HG03066 (cell line): ENCODE measurements around the gene A2ML1.
"Not testable (repeated sequence)": the region's sequence is repeated elsewhere in the genome, so short reads cannot be mapped to it uniquely, and the experiment has no call there.

Experiments
- ATAC-seq: cut with Tn5 transposase; IDR thresholded peaks from one replicate; pipeline ENCODE4 v1.9.1; 2021; ENCODE audit warnings: low read depth; ENCODE audit not compliant: unreplicated experiment

A2ML1 gene

DNA sequence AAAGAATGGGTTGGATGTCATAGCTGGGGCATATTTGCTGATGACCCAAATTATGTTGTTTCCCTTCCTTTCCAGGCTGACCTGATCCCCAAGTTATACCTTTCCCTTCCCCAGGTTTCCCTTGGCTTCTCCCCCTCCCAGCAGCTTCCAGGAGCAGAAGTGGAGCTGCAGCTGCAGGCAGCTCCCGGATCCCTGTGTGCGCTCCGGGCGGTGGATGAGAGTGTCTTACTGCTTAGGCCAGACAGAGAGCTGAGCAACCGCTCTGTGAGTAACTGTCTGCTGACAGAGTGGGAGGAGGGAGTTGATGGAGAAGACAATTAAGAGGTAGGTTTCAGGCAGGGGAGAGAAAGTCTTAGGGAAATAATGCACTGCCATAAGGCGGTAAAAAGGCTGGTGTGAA lies 25.0 kb downstream of the A2ML1 start:
- ATAC-seq, result no peak

DNA sequence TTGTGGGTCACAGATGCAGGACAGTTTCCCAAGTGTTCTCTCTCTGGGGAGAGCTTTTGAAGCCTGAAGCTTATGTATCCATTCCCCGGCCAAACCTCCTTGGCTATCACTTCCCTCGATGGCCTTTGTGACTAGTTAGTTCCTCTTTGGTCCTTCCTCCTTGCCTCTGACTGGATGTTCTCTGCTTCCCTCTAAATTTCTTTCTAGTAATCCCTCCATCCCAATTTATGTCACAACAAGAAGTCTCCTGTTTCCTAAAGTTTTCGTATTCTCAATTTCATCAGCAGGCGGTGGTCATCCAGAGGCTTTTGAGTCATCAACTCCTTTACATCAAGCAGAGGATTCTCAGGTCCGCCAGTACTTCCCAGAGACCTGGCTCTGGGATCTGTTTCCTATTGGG lies 27.5 kb downstream of the A2ML1 start:
- no peak for ATAC-seq

DNA sequence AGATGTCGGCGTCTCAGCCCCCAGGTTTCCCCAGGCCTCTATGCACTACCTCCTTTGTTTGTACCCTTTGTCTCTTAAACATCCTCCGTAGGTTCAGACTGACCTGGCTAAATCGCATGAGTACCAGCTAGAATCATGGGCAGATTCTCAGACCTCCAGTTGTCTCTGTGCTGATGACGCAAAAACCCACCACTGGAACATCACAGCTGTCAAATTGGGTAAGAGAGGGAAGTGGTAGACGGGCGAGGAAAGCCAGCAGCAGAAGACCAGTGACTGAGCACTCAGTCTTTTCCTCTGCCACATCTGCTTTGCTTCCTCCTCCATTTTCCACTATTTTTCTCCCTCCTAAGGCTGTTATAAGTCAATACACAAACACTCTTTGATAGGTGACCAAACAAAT lies 29.7 kb downstream of the A2ML1 start:
- ATAC-seq, result no peak

DNA sequence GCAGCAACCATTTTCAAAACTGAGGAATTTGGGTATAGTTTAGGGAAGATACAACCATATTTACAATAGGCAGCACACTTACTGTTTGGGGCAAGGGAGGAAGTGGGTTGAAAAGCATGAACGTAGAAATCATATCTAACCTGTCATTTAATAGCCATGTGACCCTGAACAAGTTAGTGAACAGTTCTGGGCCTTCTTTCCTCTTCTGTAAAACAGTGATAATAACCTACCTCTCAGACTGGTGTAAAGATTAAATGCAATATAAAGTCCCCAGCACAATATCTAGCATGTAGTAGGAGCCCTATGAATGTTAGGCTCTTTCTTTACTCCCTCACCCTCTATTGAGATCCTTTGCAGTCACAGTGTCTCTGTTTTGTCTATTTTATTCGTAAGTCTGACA lies 33.5 kb downstream of the A2ML1 start:
- no peak for ATAC-seq

DNA sequence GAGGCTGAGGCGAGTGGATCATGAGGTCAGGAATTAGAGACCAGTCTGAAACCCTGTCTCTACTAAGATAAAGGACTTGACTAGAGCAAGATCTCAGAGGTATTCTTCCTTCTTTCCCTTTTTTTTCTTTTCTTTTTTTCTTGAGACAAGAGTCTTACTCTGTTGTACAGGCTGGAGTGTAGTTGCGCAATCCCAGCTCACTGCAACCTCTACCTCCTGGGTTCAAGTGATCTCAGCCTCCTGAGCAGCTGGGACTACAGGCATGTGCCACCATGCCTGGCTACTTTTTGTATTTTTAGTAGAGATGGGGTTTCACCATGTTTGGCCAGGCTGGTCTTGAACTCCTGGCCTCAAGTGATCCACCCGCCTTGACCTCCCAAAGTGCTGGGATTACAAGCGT lies 37.0 kb downstream of the A2ML1 start:
- not testable (repeated sequence) for ATAC-seq

DNA sequence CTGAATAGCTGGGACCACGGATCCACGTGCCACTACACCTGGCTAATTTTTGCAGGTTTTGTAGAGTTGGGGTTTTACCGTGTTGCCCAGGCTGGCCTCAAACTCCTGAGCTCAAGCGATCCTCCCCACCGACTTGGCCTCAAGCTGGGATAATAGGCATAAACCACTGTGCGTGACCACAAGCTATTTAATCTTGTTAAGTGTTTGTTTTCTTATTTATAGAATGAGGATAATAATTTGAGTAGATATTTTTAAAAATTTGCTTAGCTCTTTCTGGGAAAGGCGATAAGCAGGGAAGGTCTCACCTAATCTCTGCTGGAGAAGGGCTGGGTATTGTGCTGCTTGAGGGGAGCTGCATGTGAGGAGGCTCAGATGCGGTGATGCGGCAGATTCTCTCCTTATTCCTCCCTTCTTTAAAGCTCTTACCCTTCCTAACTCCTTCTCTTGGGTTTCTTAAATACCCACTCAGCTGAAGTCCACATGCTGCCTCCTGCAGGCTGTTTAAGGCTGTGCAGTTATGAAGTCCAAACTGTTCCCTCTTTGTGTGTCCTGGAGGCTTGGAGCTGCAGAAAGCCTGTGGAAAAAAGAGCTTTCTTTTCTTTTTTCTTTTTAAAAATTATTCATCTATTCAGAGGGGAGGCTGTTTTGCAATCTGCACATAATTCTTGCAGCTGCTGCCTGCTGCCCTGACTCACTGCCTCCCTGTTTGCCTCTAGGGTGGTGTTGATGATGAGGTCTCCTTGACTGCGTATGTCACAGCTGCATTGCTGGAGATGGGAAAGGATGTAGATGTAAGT lies 37.9 kb downstream of the A2ML1 start:
- no peak for ATAC-seq

DNA sequence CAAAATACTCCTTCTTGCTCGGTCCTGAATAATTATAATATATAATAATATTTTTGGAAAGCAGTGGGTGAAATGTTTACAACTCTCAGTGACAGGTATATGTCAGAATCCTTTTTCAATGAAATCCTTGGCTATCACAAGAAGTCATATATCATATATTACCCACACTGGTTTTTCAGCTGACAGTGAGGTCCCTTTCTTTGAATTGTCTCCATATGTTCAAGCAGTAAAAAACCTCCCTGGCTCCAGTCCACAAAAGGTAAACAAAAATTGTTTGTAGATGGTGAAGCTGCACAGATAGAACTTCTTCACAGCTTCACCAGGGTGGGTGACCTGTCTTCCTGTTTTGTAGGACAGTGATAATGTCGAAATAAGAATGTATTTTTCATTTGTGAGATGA lies 44.0 kb downstream of the A2ML1 start:
- no peak for ATAC-seq

DNA sequence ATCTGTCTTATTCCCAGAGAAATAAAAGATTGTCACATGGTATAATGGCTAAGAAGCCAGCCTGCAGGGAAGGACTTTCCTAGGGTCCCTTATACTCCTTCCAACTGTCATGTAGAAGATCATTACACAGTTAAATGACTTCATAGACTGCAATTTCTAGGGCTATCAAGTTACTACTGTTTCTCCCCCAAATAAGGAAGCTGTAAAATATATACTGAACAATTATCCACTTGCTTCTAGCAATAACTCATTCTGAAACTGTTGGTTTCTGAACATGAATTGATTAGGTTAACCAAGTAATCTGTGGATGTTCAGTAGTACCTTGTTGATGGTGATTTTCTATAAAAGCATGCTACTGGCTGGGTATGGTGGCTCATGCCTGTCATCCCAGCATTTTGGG lies 44.6 kb downstream of the A2ML1 start:
- ATAC-seq, result no peak

DNA sequence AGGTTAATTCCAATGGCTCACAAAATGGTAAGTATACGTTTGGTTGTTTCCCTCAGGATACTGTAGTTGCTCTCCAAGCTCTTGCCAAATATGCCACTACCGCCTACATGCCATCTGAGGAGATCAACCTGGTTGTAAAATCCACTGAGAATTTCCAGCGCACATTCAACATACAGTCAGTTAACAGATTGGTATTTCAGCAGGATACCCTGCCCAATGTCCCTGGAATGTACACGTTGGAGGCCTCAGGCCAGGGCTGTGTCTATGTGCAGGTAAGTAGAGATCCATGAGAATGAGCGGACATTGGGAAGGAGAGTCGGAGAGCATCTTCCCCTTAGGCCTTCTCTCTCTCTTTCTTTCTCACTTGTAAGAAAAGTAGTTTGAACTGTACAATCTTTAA lies 45.4 kb downstream of the A2ML1 start:
- ATAC-seq, result no peak

DNA sequence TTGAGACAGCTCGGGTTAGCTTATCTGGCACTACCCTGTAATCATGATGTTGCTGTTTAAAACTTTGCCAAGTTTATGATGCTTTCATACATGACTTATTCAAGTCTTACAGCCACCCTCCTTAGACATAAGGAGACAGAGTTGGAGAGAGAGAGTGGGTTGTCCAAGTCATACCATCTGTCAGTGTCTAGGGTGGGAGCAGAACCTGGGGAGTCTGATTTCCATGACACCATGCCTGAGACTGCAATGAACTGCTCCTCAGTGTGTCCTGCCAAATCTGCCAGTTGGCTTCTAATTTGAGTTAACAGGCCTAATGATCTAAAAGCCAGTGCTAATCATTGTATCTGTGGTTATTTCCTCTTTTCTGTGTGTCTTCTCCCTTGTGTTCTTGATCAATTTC lies 48.2 kb downstream of the A2ML1 start:
- no peak for ATAC-seq

DNA sequence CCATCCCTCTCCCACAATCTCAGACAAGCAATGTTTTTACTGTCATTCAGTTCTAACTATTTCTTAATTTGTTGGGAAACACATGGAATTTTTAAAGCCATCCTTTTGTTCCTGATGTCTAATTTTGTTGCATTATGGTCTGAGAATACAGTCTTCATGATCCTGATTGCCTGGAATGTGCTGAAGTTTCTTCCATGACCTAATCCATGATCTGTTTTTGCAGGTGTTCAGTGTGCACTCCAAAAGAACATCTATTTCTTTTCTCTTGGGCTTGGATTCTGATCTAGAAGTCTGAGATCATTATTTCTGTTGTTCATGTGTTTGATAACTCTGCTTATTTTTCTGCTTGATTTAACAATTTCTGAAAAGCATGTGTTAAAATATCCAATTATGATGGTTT lies 48.6 kb downstream of the A2ML1 start:
- no peak for ATAC-seq

DNA sequence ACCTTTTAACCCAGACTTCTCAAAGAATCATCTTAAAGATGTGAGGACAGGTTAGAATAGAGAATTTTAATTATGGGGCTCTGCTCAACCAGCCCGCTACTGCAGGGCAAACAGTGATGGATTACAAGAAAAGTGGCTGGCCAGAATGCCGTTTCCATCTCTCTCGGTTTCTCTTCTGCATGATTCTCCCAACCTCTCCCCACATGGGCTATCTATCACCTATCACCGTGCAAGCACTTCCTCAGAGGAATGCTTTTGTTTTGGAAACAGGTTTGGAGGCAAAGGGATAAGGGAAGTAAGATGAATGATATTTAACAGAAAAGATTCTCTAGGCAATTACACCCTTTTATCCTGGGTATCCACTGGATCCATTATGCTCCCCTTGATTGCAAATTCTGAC lies 54.5 kb downstream of the A2ML1 start:
- ATAC-seq, result no peak

DNA sequence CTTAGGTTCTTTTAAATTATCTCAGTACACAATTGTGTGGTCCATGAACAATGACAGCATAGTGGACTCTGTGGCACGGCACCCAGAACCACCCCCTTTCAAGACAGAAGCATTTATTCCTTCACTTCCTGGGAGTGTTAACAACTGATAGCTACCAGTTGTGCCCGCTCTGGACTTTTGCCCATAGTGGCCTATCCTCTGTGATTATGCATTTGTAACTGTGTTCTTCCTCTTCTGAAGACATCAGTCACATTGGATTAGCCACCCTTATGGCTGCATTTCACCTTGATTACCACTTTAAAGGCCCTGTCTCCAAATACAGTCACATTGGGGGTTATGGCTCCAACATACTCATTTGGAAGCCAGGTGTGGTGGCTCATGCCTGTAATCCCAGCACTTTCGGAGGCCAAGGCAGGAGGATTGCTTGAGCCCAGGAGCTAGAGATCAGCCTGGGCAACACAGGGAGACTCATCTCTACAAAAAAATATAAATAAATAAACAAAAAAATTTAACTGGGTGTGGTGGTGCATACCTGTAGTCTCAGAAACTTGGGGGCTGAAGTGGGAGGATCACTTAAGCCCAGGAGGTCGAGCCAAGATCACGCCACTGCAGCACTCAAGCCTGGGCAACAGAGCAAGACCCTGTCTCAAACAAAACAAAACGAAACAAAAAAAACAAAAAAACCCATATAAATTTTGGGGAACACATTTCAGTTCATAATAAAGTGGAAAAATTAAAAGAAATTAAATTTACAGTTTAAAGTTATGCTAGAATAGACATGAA lies 64.3 kb downstream of the A2ML1 start:
- no peak for ATAC-seq

DNA sequence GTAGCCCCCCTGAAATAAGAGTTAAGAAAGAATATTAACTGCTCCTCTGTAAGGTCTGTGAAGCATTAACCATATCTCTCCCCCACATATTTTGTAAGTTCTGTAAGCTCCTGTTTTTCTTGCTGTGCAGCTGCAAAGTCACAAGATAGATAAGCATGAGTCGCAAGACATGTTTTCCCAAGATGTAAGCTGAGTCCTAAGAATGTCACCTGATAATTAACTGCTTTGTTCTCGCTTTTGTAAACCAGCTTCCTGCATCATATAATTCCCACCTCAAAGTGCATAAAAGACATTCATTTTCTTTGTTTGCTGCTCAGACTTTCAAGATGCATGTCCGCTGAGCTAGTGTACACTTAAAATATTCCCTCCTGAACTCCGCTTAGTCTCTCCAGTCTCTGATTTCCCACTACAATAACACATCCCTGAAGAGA lies 64.9 kb downstream of the A2ML1 start:
- no peak for ATAC-seq

DNA sequence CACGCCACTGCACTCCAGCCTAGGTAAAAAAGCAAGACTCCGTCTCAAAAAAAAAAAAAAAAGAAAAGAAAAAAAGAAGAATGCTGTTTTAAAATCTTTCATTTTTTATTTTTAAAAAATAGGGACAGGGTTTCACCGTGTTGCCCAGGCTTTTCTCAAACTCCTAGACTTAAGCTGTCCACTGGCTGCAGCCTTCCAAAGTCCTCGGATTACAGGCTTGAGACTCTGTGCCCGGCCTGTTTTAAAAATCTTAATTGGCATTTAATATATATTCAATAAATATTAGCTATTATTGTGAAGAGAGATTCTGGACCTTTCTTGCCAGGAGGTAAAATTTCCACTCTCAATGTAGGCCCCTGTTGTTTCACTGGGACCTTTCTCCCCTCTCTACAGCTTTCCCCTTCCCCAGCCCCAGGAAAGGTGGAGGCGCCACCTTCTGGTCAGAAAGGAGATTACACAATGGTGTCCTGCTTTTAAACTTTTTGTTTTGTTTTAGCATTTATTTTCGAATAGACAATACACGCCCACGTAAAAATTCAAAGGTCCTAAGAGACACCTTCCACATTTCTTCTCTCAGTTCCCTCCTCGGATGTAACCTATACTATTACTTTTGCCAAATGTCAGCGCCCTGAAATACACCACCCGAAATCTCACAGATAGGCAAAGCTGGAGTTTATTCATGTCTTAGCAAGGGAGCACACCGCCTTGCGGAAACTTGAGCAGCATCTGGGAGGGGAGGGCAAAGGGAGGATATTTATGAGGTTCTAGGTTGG lies 68.1 kb downstream of the A2ML1 start:
- ATAC-seq, result no peak

DNA sequence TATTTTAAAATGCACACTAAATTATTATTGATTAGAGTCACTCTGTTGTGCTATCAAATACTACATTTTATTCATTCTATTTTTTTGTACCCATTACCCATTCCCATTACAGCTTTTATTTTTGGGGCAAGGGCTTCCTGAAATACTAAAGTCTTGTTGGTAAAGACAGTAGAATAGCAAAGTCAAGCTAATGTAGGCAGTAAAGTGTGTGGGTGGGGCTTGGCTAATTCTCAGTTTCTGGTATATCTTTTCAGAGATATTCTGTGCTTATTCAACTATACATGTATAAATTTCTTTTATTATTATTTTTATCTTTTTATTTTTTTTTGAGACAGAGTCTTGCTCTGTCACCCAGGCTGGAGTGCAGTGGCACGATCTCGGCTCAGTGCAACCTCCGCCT lies 69.6 kb downstream of the A2ML1 start:
- ATAC-seq, result no peak

DNA sequence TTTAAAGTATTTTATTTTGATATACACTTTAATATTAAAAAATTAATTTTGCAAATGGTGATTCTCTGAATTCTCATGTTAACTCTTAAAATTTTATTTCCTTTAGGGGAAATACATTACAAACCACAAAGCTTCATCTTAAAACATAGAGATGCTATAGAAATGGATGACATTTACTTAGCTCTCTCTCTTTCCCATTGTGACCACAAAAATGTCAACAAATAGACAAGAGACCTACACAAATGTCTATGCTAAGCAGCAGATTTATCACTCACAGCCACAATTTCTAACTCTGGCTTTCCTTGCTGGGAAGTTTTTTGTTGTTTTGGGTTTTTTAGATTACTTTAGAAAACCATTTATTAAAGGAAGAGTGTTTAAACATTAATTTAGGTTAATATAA lies 72.0 kb downstream of the A2ML1 start:
- ATAC-seq, result no peak

DNA sequence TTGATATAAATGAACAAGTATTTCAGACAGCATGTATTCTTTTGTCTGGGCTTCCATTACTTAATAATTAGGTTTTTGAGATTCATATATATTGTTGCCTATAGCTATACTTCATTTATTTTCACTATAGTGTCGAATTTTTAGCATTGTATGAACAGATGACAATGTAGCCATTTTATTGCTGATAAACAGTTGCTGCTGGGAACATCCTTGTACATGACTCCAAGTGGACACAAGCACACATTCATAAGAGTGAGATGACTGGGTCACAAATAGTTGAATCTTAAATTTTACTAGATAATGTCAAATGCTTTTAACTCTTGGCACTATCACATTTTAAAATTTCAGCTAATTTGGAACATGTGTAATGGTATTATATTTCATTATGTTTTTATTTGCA lies 72.6 kb downstream of the A2ML1 start:
- ATAC-seq, result no peak

DNA sequence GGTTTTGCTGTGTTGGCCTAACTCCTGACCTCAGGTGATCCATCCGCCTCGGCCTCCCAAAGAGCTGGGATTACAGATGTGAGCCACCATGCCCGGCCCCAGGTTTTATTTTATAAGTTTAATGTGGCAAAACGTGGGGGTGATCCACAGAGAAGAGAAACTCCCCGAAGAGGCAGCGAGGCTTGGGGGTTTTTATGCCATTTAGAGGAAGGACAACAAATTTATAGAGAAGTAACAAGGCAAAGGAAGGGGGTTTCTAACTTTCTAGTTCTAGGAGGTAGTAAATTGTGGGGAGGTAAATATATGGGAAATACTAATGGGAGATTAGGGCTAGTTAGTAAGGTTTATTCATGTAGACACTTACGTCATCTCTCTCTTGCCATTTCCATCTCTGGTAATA lies 74.7 kb downstream of the A2ML1 start:
- no peak for ATAC-seq

DNA sequence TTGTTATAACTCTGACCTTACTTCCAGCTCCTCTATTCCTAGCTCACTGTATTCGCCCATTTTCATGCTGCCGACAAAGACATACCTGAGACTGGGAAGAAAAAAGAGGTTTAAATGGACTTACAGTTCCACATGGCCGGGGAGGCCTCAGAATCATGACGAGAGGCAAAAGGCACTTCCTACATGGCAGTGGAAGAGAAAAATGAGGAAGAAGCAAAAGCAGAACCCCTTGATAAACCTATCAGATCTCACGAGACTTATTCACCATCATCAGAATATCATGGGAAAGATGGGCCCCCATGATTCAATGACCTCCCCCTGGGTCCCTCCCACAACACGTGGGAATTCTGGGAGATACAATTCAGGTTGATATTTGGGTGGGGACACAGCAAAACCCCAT lies 77.4 kb downstream of the A2ML1 start:
- no peak for ATAC-seq

DNA sequence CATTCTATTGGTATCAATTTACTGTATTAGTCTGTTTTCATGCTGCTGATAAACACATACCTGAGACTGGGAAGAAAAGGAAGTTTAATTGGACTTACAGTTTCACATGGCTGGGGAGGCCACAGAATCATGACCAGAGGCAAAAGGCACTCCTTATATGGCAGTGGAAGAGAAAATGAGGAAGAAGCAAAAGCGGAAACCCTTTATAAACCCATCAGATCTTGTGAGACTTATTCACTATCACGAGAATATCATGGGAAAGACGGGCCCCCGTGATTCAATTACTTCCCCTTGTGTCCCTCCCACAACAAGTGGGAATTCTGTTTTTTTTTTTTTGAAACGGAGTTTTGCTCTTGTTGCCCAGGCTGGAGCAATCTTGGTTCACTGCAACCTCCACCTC lies 80.3 kb downstream of the A2ML1 start:
- ATAC-seq, result not testable (repeated sequence)
